NCI-H2107 treated with DMSO at 0.1 percent for 48 hours (cell line): ENCODE data around the gene SLC46A2.
A peak's percentile ranks its signal among the peaks of the same experiment; 100 is the strongest.

Experiments
- DNase-seq: peaks from one replicate; lab custom pipeline; 2025; ENCODE audit not compliant: unreplicated experiment; lab: John Stamatoyannopoulos, UW

Gene SLC46A2

GRCh38 chr9:112860451-112860850 lies 30.2 kb downstream of the SLC46A2 start:
- DNase-seq: no peak

DNA sequence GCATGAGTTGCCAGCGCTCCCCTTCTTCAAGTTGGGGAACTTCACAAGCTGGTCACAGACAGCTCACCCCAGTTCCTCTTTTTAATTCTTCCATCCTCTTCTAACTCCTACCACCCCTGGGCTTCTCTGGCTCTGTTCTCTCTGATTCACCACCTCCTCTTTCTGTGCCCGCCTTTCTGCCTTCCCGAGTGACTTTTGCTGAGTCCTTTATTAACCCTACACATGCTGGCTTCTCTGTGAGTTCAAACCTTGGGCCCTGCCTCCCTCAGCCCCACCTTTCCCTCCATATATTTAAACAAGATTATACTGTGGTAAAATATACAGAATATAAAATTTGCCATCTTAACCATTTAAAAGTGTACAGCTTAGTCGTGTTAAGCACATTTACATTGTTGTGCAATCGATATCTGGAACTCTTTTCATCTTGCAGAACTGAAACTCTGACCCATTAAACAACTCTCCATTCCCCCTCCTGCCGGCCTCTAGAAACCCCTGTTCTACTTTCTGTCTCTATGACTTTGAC lies 32.0 kb downstream of the SLC46A2 start:
- DNase-seq: no peak

- no peak for DNase-seq
Measured at GRCh38 chr9:112858005-112858404, 32.7 kb downstream of the SLC46A2 start.

DNA sequence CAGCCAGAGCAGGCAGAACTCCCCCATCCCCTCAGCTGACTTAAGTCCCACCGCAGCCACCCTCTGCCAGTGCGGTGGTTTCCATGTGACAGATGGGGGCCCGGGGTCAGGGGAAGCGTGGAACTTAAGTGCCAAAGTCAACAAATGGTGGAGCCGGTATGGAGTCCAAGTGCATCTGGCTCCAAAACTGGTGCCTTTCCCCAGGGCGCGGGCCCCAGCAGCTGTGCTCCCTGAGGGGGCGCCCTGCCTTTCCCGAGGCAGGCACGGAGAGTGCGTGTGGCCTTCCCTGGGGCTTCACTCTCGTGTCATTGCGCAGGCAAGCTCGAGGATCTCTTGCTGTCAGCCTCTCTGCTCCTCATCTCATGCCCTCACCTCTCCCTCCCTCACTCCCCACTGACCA lies 33.8 kb downstream of the SLC46A2 start:
- no peak for DNase-seq

DNA sequence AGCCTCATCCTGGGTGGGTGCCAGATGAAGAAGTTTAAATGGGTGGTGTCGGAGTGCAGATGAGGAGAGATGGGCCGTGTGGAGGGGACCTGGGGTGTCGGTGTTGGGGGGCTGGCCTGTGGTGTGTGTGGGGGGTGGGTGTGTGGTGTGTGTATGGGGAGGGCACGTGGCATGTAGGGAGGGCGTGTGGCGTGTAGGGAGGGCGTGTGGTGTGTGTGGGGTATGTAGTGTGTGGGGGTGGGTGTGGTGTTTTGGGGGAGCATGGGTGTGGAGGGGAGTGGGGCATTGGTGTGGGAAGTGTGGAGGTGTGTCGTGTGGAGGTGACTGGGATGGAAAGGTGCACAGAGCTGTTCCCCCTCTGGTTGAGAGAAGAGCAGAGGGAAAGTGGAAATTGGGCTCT lies 34.5 kb downstream of the SLC46A2 start:
- DNase-seq: no peak

GRCh38 chr9:112854657-112855056 lies 36.0 kb downstream of the SLC46A2 start:
- DNase-seq: no peak

DNA sequence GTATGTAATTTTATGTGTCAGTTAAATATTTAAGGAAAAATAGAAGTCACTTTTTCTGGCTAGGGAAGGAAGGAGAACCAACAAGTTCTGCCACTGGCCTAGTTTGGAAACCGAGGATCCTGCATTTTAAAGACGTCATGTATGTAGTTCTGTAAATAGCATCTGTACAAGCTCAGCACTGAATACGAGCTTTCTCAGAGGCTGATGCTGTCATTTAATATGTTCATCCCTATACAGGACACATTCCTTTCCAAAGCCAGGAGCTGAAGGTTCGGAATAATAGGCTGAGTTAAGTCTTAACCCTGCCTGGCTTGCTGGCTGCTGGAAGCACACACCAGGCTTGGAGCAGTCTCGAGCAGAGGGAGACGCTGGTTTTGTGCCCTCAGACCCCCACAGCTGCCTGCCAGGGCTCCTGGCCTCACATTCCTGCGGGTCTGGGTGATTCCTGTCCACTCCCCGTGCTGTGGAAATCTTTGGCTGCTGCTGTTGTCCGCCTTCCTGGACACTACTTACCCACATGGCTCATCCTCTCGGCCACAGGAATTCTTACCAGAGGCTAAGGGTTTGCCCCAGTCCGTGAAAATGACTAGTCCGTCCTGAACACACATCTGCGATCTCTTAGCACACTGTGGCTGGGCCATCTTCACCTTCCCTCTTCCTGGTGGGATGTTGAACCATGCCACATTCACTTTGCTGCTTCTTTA lies 36.6 kb downstream of the SLC46A2 start:
- no peak for DNase-seq

GRCh38 chr9:112852741-112853504 lies 37.8 kb downstream of the SLC46A2 start:
- DNase-seq: no peak

GRCh38 chr9:112850840-112851239 lies 39.8 kb downstream of the SLC46A2 start:
- DNase-seq: no peak

- no peak for DNase-seq
Measured at GRCh38 chr9:112849363-112849922, 41.2 kb downstream of the SLC46A2 start.

- no peak for DNase-seq
Measured at GRCh38 chr9:112848316-112849151, 42.1 kb downstream of the SLC46A2 start.

DNA sequence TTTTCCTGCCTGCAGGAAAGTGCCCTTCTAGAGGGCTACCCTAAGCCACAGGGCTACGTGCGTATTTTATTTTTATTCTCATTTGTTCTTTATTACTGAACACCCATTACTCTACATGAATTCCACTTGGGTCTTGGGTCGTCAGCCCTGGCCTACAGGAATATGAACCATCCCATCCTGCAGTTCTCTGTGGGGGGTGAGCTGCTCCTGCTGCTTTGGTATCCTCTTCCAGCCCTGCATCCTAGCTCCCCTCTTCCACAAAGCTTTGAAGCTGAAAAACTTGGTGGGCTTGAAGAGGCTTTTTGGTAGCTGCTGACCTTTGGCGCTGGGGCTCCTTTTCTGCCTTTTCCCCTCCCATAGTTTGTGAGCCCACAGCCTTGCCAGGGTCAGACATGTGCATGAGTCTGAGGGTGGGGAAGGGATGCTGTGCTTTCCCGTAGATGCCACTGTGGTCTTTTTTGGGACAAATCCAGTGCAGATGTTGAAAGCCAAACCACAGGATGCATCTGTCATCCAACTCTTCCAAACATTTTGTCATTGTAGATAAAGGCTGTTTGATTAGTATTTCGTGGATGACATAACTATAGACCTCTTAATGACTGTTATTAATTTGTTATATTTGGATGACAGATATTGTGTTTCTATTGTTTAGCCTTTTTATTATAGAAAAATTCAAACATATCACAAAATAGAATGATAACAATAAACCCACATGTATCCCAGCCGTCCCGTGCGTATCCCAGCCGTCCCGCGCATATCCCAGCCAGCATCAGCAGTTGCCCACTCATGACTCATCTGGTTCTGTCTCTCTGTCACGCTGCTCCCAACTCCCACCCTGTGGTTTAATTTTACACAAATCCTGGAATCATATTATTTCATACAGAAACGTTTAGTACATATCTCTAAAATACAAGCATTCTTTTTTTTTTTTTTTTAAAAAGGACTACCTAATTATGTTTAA lies 43.9 kb downstream of the SLC46A2 start:
- DNase-seq: no peak

DNA sequence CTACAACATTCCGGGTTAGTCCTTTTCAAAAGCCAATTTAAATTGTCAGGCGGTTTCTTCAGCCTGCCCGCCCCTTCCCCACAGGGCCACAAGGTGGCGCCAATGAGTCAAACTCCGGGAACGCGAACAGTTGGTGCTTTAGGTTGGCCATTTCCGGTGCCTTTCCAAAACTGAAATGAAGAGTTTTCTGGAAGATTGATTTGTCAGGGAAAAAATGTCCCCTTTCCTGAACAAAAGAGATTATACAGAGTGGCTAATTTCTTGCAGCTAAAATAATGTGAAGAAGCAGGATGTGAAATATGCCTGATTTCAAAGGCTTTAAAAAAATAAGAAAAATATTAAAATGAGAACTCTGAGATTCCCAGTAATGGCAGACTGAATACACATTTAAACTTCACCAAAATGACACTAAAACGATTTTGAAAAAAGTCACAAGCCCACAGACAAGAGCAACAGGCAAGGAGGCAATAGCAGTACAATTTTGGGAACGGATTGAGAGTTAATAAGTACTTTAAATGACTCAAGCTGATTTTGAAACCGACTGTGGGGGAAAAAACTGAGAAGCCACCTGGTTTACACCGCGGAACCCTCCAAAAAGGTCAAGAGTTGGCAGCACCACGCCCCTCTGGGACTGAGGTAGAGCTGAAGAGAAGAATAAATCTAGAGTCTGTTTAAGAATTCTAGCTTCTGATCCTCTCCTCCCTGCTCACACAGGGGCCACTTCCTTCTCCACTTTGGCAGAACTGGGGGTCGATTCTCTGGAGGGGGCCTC lies 45.7 kb downstream of the SLC46A2 start:
- DNase-seq: peak; percentile 45

DNA sequence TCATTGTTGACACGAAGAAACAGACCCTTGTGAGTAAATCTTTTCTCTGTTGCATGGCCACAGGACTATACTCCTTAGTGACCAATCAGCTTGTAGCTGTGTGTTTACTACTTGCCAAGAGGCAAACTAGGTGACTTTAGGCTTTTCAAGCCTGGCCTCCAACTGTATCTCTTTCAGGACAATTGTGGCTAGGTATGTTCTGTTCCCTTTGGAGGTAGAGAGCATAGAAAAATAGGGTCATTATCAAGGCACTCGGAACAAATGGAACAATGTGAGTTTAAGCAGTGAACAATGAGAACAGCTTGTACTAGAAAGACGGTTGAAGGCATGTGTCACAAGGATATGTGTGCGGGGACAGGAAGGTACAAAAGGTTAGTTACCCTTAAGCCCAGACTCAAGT lies 48.1 kb downstream of the SLC46A2 start:
- DNase-seq: no peak

DNA sequence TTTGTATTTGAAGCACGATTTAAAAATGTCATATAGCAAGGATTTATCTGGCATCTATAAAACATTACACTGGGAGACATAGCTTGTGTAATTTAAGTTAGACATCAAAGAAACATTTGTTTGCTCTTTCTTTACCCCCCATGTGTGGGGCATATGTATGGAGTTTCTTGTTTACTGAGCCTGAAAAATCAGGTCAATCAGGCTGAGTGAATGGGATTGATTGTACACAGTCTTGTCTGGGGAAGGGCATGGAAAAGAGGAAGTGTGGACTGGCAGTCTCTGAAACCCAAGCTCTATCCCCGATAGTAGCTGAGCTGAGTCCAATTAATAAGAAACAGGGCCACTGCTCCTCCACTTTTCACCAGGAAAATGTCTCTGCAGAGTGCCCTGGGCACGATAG lies 49.4 kb downstream of the SLC46A2 start:
- DNase-seq: no peak

- DNase-seq: no peak
Measured at GRCh38 chr9:112839331-112839730, 51.3 kb downstream of the SLC46A2 start.

GRCh38 chr9:112838342-112838741 lies 52.3 kb downstream of the SLC46A2 start:
- peak; percentile 35 for DNase-seq

- peak; percentile 10 for DNase-seq
Measured at GRCh38 chr9:112836394-112836793, 54.3 kb downstream of the SLC46A2 start.

DNA sequence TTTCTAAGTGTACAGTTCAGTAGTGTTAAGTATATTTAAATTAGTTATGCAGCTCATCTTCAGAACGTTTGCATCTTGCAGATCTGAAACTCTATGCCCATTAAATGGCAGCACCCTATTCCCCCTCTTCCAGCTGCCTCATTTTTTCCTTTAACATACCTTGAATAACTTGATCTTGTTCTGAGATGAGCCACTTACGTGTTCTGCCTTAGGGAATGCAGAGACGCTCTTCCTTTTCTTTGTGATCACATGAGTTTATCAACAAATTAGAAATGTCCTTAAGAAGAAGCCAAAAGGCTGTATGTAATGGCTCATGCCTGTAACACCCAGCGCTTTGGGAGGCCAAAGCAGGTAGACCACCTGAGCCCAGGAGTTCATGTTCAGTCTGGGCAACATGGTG lies 57.6 kb downstream of the SLC46A2 start:
- no peak for DNase-seq
